ENCODE measurements around the gene INPP5D. TPM values are rescaled to one million over a fixed set of nuclear protein-coding genes. Genes with fewer than 3 reads are reported as not detected.

INPP5D gene
- polyA plus RNA-seq, 1 donor (not counting 4 experiments of a cell fraction or from before 2014, with no cell fraction given), result 7.5 TPM

DNA sequence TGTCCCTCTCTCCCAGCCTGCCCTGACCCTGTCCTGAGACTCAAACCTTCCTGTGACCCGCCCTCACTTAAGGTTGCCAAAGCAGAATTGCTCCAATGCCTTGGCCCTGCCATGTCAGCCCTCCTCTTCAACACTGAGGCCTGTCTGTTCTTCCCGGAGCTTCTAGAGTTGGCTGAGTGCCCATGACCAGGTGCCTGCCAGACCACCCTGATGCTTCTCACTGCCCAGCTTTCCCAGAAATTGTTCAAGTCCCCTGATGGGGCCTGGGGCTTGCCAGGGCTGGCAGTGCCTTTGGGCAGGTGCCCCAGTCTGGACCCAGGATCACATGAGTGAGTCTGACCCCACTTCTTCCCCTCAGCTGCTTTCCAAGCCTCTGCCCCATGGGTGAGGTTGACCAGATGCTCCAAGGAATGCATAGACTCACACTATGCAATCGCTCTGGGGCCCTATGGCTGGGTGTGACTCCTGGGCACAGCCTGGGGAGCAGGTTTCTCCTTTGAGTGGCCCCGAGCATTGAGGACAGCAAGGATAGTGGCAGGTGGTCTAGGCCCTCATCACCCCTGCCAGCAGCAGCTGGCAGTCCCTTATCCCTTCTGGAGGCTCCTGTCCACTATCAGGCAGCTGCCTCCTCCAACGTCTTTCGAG is 3.1 kb upstream of the INPP5D start:
- Histone ChIP-seq H3K4me2 (ENCODE audit: control insufficient read depth, extremely low read depth, insufficient read depth, low read depth, low read length) (no peak overlapping the region), H4K20me1 (ENCODE audit: control insufficient read depth, extremely low read depth, insufficient read depth, low read length) (no peaks in the 10 kb centered on the region), H3K27me3 (ENCODE audit: control insufficient read depth, extremely low read depth, insufficient read depth, low read length) (peaks cover 10% of the 10 kb centered on the region), H3K9ac (ENCODE audit: control insufficient read depth, extremely low read depth, insufficient read depth, low read length) (no peak overlapping the region), H3K9me1 (ENCODE audit: control insufficient read depth, extremely low read depth, insufficient read depth, low read length) (no peaks in the 10 kb centered on the region), H3K4me3 (ENCODE audit: control insufficient read depth in 2 of 3, extremely low read depth in 1 of 3, insufficient read depth in 2 of 3, low read depth in 1 of 3, low read length in 3 of 3) (no peak overlapping the region), H3K79me2 (ENCODE audit: control insufficient read depth, insufficient read depth, low read length) (no peaks in the 10 kb centered on the region), H2AFZ (ENCODE audit: control insufficient read depth, low read length) (no peak overlapping the region), H3K4me1 (ENCODE audit: control insufficient read depth, extremely low read depth, insufficient read depth, low read length) (peaks cover 1% of the 10 kb centered on the region), H3K27ac (ENCODE audit: control insufficient read depth, insufficient read depth, low read length) (no peak overlapping the region), H3K9me3 (ENCODE audit: control insufficient read depth, low read depth, low read length) (no peaks in the 10 kb centered on the region), H3K36me3 (ENCODE audit: control insufficient read depth in 2 of 2, extremely low read depth in 1 of 2, insufficient read depth in 2 of 2, low read length in 2 of 2) (no peaks in the 10 kb centered on the region)
- dilution Hi-C loops (cut with MboI; ENCODE audit: extremely low pct_ligation_motif_present, low sequenced_read_pairs), result no loop called here
- DNase-seq (ENCODE audit: low read depth, low spot score) (no peak), FAIRE-seq (no peak)
- TF ChIP-seq EZH2 (IDR thresholded peaks at IDR 0.05; ENCODE audit: low read length), result no peak
- TF ChIP-seq CTCF (optimal IDR thresholded peaks at IDR 0.05 in 1 of 3, IDR thresholded peaks at IDR 0.05 in 1 of 3, conservative IDR thresholded peaks at IDR 0.05 in 1 of 3; ENCODE audit: extremely low read depth in 1 of 3, insufficient read depth in 2 of 3, low read length in 3 of 3), result no peak

DNA sequence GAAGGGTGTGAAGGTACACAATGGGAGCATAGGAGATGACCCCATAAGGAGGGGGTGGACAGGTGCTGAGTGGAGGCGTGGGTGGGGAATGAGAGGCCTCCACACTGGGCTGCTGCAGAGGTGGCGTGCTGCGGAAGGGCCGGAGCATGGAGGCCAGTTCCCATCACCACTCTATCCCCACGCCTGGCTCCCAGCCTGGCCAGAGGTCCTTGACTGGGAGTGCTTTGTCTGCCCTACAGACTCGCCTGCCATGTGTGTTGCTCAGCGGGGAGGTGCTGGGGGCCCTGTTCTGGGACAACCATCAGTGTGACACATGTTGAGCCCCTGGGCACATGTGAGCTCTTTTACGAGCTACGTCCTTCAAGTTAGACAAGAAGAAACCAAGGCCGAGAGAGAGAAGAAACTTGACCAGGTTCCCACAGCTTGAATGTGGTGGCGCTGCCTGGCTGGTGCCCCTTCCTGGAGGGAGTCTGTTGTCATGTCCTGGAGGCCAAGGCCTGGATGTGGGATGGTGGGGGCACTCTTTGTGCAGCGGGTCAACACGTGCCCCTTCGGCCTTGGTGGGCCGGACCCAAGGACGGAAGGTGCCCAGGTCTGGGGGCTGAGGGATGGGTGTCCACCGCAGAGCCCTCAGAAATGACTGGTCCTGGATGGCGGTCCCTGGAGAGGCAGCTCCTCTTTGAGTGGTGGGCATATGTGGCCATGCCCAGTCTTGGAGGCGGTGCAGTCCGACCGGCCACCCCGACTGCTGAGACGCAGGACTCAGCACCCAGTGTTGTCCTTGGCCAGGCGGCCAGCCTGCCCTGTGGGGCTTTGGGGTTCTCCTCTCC is 1.2 kb upstream of the INPP5D start:
- Histone ChIP-seq H3K4me2 (ENCODE audit: control insufficient read depth, extremely low read depth, insufficient read depth, low read depth, low read length) (no peak overlapping the region), H3K9me3 (ENCODE audit: control insufficient read depth, low read depth, low read length) (no peaks in the 10 kb centered on the region), H3K9ac (ENCODE audit: control insufficient read depth, extremely low read depth, insufficient read depth, low read length) (no peak overlapping the region), H3K79me2 (ENCODE audit: control insufficient read depth, insufficient read depth, low read length) (no peaks in the 10 kb centered on the region), H3K36me3 (ENCODE audit: control insufficient read depth in 2 of 2, extremely low read depth in 1 of 2, insufficient read depth in 2 of 2, low read length in 2 of 2) (no peaks in the 10 kb centered on the region), H2AFZ (ENCODE audit: control insufficient read depth, low read length) (no peak overlapping the region), H3K4me1 (ENCODE audit: control insufficient read depth, extremely low read depth, insufficient read depth, low read length) (no peaks in the 10 kb centered on the region), H3K27ac (ENCODE audit: control insufficient read depth, insufficient read depth, low read length) (no peak overlapping the region), H4K20me1 (ENCODE audit: control insufficient read depth, extremely low read depth, insufficient read depth, low read length) (no peaks in the 10 kb centered on the region), H3K4me3 (ENCODE audit: control insufficient read depth in 2 of 3, extremely low read depth in 1 of 3, insufficient read depth in 2 of 3, low read depth in 1 of 3, low read length in 3 of 3) (no peak overlapping the region), H3K27me3 (ENCODE audit: control insufficient read depth, extremely low read depth, insufficient read depth, low read length) (peaks cover 10% of the 10 kb centered on the region), H3K9me1 (ENCODE audit: control insufficient read depth, extremely low read depth, insufficient read depth, low read length) (no peaks in the 10 kb centered on the region)
- no peak for FAIRE-seq
- no peak for DNase-seq (ENCODE audit: low read depth, low spot score)
- no peak for TF ChIP-seq CTCF (optimal IDR thresholded peaks at IDR 0.05 in 1 of 3, IDR thresholded peaks at IDR 0.05 in 1 of 3, conservative IDR thresholded peaks at IDR 0.05 in 1 of 3; ENCODE audit: extremely low read depth in 1 of 3, insufficient read depth in 2 of 3, low read length in 3 of 3)
- TF ChIP-seq EZH2 (IDR thresholded peaks at IDR 0.05; ENCODE audit: low read length), result no peak
- dilution Hi-C loops (cut with MboI; ENCODE audit: extremely low pct_ligation_motif_present, low sequenced_read_pairs), result no loop called here
